HG03575 (cell line): ENCODE measurements around the gene AP1AR.
"Not testable (repeated sequence)": the region's sequence is repeated elsewhere in the genome, so short reads cannot be mapped to it uniquely, and the experiment has no call there.

ENCODE experiments used
- ATAC-seq: cut with Tn5 transposase; IDR thresholded peaks from one replicate; pipeline ENCODE4 v1.9.1; 2021; ENCODE audit not compliant: unreplicated experiment, insufficient number of reproducible peaks, low FRiP score; ENCODE audit errors: extremely low read depth

Gene AP1AR

DNA sequence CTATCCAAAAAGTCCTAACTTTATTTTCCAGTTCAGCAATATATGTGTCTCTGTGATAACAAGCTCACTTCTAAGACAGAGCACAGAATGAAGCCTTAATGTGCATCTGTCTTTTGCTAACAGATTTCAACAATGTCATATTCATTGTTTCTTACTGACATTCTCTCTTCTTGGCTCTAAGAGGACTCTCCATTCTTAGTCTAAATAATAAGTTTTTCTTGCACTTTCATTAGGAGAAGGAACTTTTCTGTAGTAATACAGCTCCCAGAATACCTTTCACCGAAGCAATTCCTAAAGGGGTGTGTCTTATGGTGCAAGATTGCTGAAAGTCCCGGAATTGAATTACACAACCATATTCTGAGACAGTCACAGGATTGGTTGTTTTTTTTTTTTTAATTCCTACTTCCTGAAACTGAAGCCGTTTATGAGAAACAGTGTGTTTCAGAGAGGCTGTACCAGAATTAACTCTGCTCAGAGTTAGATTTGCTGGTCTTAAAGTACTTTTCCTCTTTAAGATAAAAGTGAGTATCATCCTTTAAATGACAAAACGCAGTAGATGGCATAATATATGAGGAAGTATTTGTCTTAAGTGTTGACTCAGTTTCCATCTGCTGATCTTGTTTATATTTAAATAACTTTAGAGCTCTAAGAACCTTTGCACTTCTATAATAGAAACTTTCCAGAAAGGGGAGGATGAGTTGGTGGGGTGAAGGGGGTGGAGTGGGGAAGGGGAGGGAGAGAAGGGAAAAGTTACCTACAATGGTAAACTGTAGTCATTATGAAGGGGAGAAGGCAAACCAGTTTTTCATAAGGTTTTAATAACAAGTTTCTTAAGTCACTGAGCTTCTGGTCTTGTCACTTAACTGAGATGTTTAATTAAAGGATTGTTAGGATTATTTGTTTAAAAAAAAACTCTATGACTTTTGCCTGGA lies 65.6 kb downstream of the AP1AR start, which contains the start of gene ALPK1:
ALPK1 (plus strand) TSS at position 421 of the 932 bp plus-strand sequence.
- peak; percentile 76 for ATAC-seq

DNA sequence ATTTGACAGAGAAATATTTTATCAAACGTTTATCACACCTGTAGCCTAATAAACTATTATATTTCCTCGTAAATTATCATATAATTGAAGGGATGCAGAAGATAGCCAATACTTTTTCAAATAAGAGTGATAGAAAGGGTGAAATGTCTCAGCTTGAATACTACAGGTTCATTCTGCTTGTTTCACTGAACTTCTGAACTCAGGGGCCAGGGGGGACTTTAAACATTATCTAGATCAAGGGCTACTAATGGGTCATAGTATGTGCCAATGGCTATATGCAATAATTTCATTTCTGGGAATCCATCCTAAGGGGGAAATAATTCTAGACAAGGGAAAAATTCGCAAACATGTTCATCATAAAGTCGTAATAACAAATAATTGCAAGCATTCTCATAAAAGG lies 68.1 kb downstream of the AP1AR start:
- ATAC-seq = no peak

- no peak for ATAC-seq
Measured at GRCh38 chr4:112302320-112303274, 71.0 kb downstream of the AP1AR start.

DNA sequence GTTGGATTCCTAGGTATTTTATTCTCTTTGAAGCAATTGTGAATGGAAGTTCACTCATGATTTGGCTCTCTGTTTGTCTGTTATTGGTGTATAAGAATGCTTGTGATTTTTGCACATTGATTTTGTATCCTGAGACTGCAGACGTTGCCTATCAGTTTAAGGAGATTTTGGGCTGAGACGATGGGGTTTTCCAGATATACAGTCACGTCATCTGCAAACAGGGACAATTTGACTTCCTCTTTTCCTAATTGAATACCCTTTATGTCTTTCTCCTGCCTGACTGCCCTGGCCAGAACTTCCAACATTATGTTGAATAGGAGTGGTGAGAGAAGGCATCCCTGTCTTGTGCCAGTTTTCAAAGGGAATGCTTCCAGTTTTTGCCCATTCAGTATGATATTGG lies 73.9 kb downstream of the AP1AR start:
- not testable (repeated sequence) for ATAC-seq

GRCh38 chr4:112309263-112309791 lies 77.7 kb downstream of the AP1AR start:
- ATAC-seq = not testable (repeated sequence)

DNA sequence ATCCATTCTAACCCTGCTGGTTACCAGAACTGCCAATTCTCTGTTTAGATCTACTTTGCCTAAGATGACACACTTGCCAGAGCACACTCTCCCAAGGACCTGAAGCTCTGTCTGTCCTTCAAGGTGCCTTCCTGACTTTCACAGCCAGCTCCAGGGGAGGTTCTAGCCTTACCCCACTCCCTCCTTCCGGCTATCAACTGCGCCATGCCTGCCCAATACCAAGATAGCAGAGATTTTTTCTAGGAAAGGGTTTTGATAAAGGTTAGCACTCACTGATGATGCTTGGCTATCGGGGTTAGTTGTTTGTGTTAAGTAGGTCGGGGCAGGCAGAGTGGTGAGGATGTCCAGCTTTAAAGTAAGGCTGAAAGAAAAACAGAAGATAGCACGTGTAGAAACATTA lies 79.9 kb downstream of the AP1AR start:
- no peak for ATAC-seq

DNA sequence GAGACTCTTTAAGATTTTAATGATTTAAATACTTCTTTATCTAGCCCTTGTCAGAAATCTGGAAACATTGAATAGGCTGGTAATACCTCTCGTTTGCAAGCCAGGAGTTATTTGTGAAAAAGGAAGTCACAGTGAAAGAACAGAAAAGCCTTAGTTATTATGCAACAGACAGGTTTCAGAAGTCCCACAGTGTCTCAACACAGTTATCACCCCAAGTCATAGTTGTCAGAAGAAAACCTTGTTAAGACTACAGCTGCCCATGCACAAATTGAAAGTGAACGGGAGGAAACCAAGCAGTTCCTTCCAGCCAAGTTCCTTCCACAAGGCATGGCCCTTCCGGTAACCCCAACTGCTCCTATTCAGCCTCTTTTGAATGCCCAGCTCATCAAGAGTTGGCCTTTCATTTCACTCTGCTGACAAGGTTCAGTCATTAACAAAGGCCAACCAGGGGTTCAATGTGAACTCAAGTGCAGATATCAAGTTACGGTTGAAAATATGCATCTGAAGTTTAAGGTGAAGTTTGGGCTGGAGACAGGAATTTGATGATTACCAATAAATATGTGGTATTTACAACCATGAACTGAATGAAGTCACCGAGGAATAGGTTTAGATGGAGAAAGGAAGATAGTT lies 81.1 kb downstream of the AP1AR start:
- ATAC-seq = peak; percentile 85

DNA sequence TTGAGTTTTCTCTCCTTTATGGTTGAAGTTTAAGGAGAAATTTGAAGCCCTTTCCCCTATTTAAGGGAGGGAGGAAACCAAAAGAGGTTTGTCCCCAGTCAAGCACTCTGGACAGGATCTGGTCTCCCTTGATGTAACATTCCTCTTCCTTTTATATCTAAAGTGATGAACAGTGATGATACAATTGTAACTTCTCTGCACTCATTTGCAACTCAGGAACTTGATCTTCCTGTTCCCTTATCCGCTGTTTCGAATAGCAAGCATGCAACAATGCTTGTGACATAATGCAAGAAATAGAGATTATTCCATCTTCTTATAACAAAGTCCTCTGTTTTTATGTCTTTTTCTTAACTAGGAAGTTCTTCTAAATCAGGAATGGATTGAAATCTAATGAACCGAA lies 83.9 kb downstream of the AP1AR start:
- ATAC-seq = no peak

GRCh38 chr4:112316360-112316759 lies 84.8 kb downstream of the AP1AR start:
- no peak for ATAC-seq

- peak; percentile 98 for ATAC-seq
Measured at GRCh38 chr4:112318239-112319142, 86.9 kb downstream of the AP1AR start.
